GM21390 (cell line): ENCODE data around the gene LIPG.
"Not testable (repeated sequence)": the region's sequence is repeated elsewhere in the genome, so short reads cannot be mapped to it uniquely, and the experiment has no call there.

ENCODE experiments used
- ATAC-seq: cut with Tn5 transposase; IDR thresholded peaks from one replicate; pipeline ENCODE4 v1.9.1; 2021; ENCODE audit not compliant: unreplicated experiment

LIPG gene

DNA sequence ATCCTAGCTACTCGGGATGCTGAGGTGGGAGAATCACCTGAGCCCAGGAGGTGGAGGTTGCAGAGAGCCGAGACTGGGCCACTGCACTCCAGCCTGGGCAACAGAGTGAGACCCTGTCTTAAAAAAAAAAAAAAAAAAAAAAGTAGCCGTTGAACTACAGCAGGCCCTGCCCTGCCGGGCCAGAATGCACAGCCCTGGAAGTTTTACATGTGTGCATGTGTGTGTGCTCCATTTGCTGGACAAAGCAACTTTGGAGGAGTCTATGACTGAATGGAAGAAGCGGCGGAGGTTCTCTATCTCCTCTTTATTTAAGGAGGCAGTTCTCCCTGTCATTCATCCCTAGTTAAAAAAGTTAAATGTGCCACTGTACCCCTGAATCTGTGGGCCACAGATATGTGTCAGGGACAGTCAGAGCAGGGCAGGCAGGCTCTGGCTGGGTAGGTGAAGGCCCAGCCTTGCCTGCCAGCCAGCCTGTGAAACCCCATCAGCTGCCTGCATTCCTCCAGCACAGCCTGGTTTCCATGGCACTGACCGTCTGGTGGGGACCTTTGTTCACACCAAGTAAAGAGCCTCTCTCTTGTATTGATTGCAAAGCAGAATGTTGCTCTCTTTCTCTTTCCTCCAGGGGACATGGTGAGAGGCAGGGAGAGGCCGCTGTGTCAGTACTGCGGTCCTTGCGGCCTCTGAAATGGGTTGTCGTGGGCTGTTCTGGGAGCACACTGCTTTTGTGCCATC is 10.9 kb downstream of the LIPG start:
- ATAC-seq = no peak

DNA sequence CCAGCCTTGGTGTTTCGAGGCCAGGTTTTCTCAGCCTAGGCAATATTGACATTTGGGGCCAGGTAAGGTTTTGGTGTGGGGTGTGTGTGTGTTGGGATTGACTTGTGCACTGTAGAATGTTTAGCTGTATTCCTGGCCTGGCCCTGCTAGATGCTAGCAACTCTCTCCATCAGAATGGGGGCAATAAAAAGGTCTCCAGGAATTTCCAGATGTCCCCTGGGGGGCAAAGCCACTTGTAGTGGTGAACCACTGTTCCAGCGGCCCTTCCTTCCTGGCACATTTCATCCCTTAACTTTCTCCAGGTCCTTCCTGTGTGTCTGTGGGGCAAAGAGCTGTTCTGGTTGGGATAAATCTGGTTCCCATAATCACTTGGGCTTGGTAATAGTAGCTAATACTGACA is 12.0 kb downstream of the LIPG start:
- ATAC-seq = no peak

DNA sequence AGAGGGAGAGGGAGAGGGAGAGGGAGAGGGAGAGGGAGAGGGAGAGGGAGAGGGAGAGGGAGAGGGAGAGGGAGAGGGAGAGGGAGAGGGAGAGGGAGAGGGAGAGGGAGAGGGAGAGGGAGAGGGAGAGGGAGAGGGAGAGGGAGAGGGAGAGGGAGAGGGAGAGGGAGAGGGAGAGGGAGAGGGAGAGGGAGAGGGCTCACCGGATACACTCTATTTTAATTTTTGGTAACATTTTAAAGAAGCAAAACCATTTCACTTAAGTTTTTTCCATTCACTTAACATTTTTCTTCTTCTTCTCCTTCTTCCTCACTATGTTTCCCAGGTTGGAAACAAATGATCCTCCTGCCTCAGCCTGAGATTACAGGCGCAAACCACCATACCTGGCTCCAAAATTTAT is 17.2 kb downstream of the LIPG start:
- ATAC-seq = not testable (repeated sequence)

DNA sequence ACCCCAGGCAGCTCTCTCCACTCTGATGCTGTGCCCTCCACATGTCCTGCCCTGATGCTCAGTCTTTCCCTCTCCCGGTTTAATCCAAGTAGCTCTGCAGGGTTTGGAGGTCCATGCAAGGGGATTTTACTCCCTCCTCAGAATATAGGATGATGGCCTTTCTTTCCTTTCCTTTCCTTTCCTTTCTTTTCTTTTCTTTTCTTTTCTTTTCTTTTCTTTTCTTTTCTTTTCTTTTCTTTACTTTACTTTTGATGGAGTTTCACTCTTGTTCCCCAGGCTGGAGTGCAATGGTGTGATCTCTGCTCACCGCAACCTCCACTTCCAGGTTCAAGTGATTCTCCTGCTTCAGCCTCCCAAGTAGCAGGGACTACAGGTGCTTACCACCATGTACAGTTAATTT is 17.7 kb downstream of the LIPG start:
- not testable (repeated sequence) for ATAC-seq

DNA sequence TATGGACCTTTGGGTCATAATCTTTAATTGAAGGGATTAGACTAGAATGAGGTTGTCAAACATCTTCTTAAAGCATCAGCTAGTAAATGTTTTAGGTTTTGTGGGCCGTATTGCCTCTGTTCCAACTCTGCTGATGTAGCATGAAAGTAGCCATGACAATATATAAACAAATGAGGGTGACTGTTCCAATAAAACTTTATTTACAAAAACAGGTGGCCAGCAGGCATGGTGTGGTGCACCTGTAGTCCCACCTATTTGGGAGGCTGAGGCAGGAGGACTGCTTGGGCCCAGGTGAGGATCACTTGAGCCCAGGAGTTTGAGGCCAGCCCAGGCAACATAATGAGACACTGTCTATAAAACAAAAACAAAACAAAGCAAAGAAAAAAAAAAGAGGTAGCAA is 18.4 kb downstream of the LIPG start:
- ATAC-seq = no peak

DNA sequence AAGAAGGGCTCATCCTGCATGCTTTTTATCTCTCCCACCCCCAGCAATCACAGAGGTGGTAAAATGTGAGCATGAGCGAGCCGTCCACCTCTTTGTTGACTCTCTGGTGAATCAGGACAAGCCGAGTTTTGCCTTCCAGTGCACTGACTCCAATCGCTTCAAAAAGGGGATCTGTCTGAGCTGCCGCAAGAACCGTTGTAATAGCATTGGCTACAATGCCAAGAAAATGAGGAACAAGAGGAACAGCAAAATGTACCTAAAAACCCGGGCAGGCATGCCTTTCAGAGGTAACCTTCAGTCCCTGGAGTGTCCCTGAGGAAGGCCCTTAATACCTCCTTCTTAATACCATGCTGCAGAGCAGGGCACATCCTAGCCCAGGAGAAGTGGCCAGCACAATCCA is 19.5 kb downstream of the LIPG start:
- no peak for ATAC-seq

DNA sequence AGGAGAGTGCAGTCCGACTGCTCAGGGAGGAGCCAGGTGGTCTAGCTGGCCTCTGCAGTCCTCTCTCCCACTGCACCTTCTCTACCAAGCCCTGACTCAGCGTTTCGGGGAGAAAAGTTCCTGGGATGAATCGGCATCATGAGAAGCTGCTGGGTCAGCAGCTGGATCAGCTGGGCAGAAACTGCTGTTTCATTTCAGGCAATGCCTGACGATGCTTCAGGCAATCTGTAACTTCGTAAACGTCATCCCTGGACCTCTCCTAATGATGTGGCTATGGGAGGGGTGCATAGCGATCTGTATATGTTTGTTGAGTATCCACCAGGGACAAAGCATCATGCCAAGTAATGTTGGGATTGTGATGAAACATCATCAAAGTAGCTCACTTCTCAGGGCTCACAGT is 20.7 kb downstream of the LIPG start:
- no peak for ATAC-seq

DNA sequence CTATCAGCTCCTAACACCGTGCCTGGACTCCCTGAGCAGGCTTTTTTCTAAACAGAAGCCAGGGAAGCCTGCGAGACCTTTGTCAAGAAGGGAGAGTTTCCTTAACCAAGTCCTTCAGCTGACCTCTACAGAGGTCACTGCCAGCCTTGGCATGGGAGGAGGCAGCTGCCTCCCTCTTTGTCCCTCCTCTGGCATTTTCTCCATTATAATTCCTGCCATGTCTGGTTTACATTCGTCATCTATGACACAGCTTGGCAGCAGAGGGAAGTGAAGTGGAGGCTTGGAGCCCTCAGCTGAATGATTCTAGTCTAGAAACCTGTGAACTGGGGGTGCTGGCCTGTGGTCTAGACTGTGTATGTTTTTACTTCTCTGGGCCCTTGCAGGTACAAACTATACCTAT is 22.5 kb downstream of the LIPG start:
- ATAC-seq = no peak

DNA sequence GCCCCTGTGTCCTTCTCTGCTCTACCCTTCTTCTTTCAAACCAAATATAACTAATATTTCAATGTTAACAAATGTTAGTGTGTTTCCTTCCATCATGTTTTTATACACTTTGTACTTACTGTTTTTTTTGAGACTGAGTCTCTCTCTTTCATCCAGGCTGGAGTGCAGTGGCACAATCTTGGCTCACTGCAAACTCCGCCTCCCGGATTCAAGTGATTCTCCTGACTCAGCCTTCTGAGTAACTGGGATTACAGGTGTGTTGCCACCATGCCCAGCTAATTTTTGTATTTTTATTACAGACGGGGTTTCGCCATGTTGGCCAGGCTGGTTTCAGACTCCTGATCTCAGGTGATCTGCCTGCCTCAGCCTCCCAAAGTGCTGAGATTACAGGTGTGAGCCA is 23.1 kb downstream of the LIPG start:
- ATAC-seq = not testable (repeated sequence)

DNA sequence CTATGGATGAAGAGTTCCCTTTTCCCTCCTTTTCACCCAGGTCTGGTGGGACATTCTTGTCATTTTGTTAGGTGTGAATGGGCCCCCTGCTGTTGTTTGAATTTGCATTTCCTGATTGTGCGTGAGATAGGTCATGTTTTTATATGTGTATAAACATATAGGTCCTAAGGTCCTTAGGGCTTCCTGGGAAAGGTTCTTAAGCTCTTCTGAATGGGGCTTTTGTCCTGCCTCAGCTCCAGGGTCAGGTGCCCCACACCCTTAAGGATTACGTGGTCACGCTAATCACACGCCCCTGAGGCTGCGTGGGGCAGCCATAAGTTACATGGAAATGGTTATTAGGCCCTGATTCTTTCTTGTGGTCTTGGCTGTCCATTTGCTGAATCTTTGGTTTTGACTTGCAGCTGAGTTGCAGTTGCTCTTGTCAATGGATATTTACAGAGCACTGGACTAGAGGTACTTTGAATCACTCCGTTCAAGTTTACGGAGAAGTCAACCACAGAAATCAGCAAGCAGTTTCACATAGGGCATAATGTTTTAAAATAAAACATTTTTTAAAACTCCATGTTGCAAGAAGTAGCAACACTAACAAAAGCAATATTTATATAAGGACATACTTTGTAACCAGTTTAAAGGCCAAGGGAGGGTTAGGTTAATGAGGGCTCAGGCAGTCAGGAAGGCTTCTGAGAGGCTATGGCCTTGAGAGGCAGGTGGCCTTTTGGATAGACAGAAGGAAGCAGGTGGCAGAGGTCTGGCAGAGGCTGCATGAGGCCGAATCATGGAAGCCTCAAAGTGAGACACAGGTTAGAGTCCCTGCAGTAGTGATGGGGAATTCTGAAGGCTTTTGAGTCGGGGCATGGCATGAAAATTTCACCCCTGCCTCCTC is 24.2 kb downstream of the LIPG start:
- ATAC-seq = no peak

DNA sequence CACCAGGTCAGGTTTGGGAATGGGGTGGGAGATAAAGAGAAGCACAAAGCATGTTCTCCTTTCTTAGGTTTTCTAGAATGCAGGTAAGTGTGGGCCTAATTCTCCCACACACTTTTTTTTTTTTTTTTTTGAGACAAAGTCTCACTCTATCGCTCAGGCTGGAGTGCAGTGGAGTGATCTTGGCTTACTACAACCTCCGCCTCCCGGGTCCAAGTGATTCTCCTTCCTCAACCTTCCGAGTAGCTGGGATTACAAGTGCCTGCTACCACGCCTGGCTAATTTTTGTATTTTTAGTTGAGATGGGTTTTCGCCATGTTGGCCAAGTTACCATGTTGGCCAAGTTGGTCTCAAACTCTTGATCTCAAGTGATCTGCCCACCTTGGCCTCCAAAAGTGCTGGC is 26.3 kb downstream of the LIPG start:
- ATAC-seq = no peak

DNA sequence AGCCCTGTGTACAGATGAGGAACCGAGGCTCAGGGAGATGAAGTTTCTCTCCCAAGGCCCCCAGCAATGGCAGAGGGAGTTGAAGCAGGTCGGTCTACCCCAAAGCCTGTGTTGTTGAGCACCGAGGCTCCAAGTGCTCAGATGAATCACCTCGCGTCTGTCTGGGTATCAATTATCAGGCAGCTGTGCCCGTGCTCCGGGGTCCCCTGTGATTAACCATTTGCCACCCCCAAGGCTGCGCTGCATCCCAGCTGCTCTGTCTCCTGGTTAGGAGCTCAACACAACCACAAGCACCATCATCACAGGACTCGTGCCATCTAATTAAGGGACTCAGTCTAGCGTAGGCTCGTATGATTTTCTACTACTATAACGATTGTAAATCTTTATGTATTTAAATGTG is 27.1 kb downstream of the LIPG start:
- ATAC-seq = no peak

DNA sequence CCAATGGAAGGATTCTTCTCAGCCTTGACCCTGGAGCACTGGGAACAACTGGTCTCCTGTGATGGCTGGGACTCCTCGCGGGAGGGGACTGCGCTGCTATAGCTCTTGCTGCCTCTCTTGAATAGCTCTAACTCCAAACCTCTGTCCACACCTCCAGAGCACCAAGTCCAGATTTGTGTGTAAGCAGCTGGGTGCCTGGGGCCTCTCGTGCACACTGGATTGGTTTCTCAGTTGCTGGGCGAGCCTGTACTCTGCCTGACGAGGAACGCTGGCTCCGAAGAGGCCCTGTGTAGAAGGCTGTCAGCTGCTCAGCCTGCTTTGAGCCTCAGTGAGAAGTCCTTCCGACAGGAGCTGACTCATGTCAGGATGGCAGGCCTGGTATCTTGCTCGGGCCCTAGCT is 28.8 kb downstream of the LIPG start:
- ATAC-seq = no peak

DNA sequence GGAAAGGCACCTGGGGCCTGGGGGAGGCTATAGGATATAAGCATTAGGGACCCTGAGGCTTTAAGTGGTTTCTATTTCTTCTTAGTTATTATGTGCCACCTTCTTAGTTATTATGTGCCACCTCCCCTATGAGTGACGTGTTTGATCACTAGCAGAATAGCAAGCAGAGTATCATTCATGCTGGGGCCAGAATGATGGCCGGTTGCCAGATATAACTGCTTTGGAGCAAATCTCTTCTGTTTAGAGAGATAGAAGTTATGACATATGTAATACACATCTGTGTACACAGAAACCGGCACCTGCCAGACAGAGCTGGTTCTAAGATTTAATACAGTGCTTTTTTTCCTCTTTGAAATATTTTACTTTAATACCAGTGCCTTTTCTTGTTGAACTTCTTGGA is 29.4 kb downstream of the LIPG start:
- no peak for ATAC-seq

DNA sequence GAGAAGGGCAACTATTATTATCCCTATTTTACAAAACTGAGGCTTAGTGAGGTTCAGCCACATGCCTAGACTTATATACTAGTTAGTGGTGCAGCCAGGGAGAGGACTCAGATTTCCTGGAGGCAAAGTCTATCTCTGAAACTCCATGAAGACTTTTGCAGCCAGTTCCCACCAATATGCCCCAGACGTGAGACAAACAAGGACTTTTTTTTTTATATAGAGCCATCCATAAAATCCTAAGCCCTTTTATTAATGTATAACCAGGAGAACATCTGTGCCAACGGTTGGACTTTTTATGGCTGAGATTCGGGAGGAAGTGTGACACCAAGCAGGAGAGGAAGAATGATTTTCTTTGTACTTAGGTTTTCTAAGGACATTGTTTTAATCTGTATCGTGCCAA is 29.9 kb downstream of the LIPG start:
- no peak for ATAC-seq

DNA sequence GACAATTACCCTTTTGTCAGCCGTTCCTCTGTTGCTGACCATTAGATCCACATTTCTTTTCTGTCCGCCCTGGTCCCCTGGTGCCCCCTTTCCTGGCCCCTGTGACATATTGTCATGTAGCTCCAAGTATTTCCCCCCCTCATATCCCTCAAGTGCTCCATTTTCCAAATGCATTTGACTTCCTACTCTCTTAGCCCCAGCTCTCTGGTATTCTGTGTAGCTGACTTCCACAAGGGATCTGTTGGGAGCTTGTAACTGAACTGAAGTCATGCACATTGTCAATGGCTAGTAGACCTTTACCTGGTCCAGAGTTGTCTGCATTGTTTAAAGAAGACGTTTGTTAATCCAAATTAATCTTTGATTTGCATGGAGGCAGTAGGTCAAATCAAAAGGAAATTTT is 34.8 kb downstream of the LIPG start:
- no peak for ATAC-seq

DNA sequence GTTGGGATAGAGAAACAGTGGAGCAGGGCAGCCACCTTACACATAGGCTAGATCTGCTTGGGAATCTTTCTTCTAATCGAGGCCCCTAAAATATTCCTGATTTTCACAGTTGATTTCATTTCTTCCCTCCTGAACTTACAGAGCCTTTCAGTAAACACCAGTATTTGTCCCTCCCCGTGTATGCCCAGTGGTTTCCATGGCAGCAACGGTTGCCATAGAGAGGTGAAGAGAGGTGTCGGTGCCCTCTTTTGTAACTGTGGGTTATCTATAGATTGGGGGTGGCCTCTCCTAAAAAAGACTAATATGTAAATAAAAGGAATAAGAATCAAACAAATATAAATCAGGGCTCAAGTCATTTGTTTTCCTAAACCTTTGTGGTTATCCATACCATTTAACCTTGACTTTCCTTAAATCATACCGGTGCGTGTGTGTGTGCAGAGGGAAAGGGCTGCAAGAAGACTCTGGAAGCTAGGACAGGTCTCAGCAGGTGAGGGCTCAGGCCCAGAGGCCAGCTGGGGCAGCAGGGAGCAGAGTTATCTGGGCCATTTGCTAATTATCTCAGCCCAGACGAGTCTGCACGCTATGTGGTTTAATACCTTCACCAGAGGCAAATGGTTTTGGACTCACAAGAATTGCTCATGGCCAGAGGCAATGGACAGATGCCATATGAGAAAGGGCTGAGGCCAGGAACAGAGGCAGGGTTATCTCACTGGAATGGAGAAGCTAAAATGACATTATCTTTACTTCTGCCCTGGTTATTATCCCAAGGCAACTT is 35.5 kb downstream of the LIPG start:
- no peak for ATAC-seq

DNA sequence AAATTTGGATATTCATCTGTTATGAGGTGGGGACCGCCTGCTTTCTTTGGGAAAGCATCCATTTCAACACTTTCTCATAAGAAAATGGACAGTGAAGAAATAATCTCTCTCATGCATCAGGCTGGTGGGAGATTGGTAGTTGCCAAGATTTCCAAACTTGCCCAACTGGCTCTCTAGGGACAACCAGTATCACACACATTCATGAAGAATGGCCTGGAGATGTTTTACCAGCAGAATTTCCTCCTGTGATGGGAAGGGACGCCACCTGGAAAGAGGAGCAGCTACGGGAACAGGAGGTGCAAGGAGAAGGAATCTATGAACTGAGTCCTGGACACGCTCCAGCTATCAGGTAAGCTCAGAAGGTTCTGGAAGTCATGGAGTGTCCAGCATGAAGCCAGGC is 39.4 kb downstream of the LIPG start:
- no peak for ATAC-seq

DNA sequence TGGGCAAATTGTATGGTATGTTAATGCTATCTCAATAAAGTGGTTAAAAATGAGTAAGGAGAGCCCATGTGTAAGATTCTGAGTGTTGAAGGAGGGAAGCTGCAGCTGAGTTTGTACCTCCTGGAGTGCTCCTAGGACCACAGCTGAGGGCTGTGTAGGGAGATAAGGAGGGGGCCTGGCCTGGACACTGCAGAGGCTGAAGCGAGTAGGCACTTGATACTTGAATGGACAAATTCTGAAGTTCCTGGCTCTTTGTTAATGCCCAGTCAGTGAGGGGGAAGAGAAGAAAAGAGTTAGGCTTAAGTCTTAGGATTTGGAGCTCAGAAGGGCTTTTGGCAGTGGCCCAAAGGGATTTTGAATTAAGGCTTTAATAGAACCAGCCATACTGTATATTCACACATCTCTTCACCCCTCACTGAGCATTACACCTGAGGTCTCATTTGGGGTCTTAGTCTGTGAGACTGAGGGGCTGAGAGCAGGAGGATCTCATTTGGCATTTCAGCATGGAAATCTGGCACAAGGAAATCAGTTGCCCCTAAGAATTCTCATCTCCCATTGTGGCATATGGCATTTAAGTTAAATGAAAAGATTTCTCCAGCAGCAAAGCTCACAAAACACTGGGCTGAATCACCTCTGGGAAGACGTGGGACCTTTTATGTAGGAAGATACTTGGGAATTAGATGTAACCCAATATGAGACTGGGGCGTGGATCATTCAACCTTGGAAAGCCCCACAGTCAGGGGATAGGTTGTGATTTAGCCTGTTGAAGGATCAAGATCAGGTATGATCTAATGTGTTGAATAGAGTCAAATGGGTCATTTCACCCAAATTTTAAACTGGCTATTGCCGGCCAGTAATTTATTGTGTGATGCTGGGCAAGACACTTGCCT is 46.8 kb downstream of the LIPG start:
- no peak for ATAC-seq

DNA sequence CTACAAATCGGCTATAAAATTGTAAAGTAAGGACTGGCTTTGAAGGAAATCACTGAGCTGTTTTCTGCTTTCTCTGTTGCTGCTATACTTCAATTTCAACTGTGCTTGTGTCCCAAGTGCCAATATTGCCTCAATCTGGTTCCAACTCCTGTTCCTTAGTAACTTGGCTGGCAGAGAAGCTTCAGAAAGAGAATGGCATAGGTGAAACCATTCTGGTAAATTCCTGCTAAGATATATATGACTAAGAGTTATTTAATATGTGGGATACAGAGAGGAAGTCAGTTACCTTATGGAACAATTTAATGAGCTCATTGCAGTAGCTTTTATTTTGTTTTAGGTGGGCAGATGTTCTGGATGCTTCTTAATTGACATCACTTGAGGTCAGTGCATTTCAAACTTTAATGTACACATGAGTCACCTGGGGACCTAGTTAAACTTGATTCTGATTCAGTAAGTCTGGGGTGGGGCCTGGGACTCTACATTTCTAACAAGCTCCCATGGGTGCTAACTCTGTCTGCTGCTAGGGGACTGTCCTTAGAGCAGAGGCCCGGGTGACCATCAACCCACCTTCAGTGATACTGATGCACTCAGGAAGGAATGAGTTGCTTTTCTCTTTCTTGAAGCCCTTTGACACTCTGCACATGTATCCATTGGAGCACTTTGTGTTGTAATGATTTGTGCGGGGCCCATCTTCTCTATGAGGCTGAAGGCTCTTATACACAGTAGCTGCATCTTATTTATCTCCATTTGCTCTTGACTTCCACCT is 47.6 kb downstream of the LIPG start:
- ATAC-seq = no peak
